CD4-positive, alpha-beta T cell treated with Interleukin-2 at 100 ng/mL for 4 hours (primary cell): ENCODE data around the gene SSTR5.
A peak's percentile ranks its signal among the peaks of the same experiment; 100 is the strongest.

Source experiments
- DNase-seq: peaks from one replicate; pipeline ENCODE4 v3.0.0-alpha.2; 2020; ENCODE audit warnings: low spot score

SSTR5 gene

GRCh38 chr16:1105888-1106620 is 33.5 kb downstream of the SSTR5 start:
- peak; percentile 2 for DNase-seq

GRCh38 chr16:1106659-1107058 is 34.1 kb downstream of the SSTR5 start:
- no peak for DNase-seq

GRCh38 chr16:1107141-1107540 is 34.6 kb downstream of the SSTR5 start:
- DNase-seq, result no peak

GRCh38 chr16:1107731-1108130 is 35.2 kb downstream of the SSTR5 start:
- DNase-seq, result no peak

GRCh38 chr16:1108299-1109252 is 36.0 kb downstream of the SSTR5 start:
- DNase-seq, result no peak

- DNase-seq, result no peak
These were observed 37.1 kb downstream of the SSTR5 start for GRCh38 chr16:1109648-1110047.

- no peak for DNase-seq
These were observed 40.1 kb downstream of the SSTR5 start for GRCh38 chr16:1112506-1113184.

- DNase-seq, result no peak
These were observed 40.9 kb downstream of the SSTR5 start for GRCh38 chr16:1113489-1113888.

- DNase-seq, result no peak
These were observed 41.5 kb downstream of the SSTR5 start for GRCh38 chr16:1113889-1114526.

GRCh38 chr16:1116693-1117077 is 44.1 kb downstream of the SSTR5 start:
- no peak for DNase-seq

- no peak for DNase-seq
These were observed 44.8 kb downstream of the SSTR5 start for GRCh38 chr16:1117176-1117900.

- DNase-seq, result no peak
These were observed 45.4 kb downstream of the SSTR5 start for GRCh38 chr16:1117926-1118325.

- DNase-seq, result no peak
These were observed 46.6 kb downstream of the SSTR5 start for GRCh38 chr16:1119129-1119528.

- DNase-seq, result no peak
These were observed 47.4 kb downstream of the SSTR5 start for GRCh38 chr16:1119766-1120576.

GRCh38 chr16:1120577-1120941 is 48.0 kb downstream of the SSTR5 start:
- no peak for DNase-seq

- no peak for DNase-seq
These were observed 48.5 kb downstream of the SSTR5 start for GRCh38 chr16:1121009-1121408.

GRCh38 chr16:1121601-1122397 is 49.3 kb downstream of the SSTR5 start:
- DNase-seq, result no peak

GRCh38 chr16:1122398-1122765 is 49.8 kb downstream of the SSTR5 start:
- DNase-seq, result no peak

GRCh38 chr16:1123525-1124230 is 51.1 kb downstream of the SSTR5 start:
- no peak for DNase-seq
